Loucy (cell line): ENCODE results near the gene TCF7.

Source experiments
- EZH2phosphoT487 ChIP-seq: fragments of 200-600 bp; IDR thresholded peaks from 2 replicates; pipeline ENCODE4 v1.6.1; 2018; ENCODE audit warnings: antibody characterized with exemption, mild to moderate bottlenecking, moderate library complexity, borderline replicate concordance
- TF ChIP-seq, protein P1 (sequence below): fragments of 200-600 bp; sonication (generic); conservative IDR thresholded peaks from 2 replicates; pipeline ENCODE4 v1.5.1; 2014; ENCODE audit warnings: mild to moderate bottlenecking, antibody characterized with exemption, low read length

DNA sequence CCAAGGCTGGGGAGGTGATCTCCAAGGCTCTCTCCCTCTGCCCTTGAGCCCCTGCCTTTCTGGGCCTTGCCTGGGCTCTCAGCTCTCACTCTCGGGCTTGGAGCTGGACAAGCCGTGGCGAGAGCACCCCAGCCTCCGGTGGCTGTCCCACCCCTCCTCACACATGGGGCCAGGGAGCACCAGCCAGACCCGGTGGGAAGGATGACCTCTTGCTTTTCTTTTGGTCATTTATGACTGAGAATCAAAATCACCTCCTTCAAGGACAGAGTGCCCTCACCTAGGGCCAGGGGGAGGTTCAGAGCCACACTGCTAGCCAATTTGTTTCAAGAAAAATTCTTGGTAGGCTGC, 14.1 kb downstream of the TCF7 start:
- TF ChIP-seq, protein P1, sequence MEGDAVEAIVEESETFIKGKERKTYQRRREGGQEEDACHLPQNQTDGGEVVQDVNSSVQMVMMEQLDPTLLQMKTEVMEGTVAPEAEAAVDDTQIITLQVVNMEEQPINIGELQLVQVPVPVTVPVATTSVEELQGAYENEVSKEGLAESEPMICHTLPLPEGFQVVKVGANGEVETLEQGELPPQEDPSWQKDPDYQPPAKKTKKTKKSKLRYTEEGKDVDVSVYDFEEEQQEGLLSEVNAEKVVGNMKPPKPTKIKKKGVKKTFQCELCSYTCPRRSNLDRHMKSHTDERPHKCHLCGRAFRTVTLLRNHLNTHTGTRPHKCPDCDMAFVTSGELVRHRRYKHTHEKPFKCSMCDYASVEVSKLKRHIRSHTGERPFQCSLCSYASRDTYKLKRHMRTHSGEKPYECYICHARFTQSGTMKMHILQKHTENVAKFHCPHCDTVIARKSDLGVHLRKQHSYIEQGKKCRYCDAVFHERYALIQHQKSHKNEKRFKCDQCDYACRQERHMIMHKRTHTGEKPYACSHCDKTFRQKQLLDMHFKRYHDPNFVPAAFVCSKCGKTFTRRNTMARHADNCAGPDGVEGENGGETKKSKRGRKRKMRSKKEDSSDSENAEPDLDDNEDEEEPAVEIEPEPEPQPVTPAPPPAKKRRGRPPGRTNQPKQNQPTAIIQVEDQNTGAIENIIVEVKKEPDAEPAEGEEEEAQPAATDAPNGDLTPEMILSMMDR = no peak
- no peak for TF ChIP-seq EZH2phosphoT487
